ENCODE results near the gene NTHL1. TPM values are rescaled to one million over a fixed set of nuclear protein-coding genes. Genes with fewer than 3 reads are reported as not detected.

NTHL1 gene
- total RNA-seq, 1 experiment from 2014 or later: 93.3 TPM

GRCh38 chr16:2086812-2087747 lies 39.4 kb upstream of the NTHL1 start:
- H3K4me3 Mint-ChIP-seq: no peak overlapping the region
- CTCF ChIA-PET: interaction anchor here (0.7 to 1.8 kb wide), 3 partner anchors 54 to 71 kb away, joined by 3 to 7 read pairs (median 4); no protein-coding TSS in a partner anchor
- POLR2A ChIA-PET: no interaction called here
- H3K9me3 Mint-ChIP-seq: no peaks in the 10 kb centered on the region
- DNase-seq (ENCODE audit: low spot score): no peak
- H3K27me3 Mint-ChIP-seq (ENCODE audit: low read depth): no peaks in the 10 kb centered on the region
- H3K36me3 Mint-ChIP-seq: peaks cover 3% of the 10 kb centered on the region; the same call in 1 of the 2 replicates
- TF ChIP-seq NFYB (CRISPR knock-in tag; conservative IDR thresholded peaks at IDR 0.05; ENCODE audit: low read depth) (no peak), ZNF512 (CRISPR knock-in tag; IDR thresholded peaks at IDR 0.05; ENCODE audit: borderline replicate concordance) (no peak), ZNF281 (CRISPR knock-in tag; IDR thresholded peaks at IDR 0.05) (no peak), NR2C2 (CRISPR knock-in tag; IDR thresholded peaks at IDR 0.05) (no peak), AFF4 (CRISPR knock-in tag; IDR thresholded peaks at IDR 0.05; ENCODE audit: borderline replicate concordance) (no peak), ZNF532 (CRISPR knock-in tag; IDR thresholded peaks at IDR 0.05; ENCODE audit: borderline replicate concordance) (no peak), RORB (CRISPR knock-in tag; IDR thresholded peaks at IDR 0.05) (no peak), FOXP1 (CRISPR knock-in tag; IDR thresholded peaks at IDR 0.05; ENCODE audit: borderline replicate concordance) (no peak), GABPB1 (CRISPR knock-in tag; IDR thresholded peaks at IDR 0.05) (no peak), TEAD4 (CRISPR knock-in tag; IDR thresholded peaks at IDR 0.05) (no peak), ZNF263 (CRISPR knock-in tag; IDR thresholded peaks at IDR 0.05; ENCODE audit: low read depth) (no peak), ATF3 (CRISPR knock-in tag; conservative IDR thresholded peaks at IDR 0.05) (no peak), CREB1 (CRISPR knock-in tag; IDR thresholded peaks at IDR 0.05) (no peak)
- TF ChIP-seq, protein P1, sequence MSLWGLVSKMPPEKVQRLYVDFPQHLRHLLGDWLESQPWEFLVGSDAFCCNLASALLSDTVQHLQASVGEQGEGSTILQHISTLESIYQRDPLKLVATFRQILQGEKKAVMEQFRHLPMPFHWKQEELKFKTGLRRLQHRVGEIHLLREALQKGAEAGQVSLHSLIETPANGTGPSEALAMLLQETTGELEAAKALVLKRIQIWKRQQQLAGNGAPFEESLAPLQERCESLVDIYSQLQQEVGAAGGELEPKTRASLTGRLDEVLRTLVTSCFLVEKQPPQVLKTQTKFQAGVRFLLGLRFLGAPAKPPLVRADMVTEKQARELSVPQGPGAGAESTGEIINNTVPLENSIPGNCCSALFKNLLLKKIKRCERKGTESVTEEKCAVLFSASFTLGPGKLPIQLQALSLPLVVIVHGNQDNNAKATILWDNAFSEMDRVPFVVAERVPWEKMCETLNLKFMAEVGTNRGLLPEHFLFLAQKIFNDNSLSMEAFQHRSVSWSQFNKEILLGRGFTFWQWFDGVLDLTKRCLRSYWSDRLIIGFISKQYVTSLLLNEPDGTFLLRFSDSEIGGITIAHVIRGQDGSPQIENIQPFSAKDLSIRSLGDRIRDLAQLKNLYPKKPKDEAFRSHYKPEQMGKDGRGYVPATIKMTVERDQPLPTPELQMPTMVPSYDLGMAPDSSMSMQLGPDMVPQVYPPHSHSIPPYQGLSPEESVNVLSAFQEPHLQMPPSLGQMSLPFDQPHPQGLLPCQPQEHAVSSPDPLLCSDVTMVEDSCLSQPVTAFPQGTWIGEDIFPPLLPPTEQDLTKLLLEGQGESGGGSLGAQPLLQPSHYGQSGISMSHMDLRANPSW (CRISPR knock-in tag; conservative IDR thresholded peaks at IDR 0.05; ENCODE audit: low read depth): no peak
- no peak overlapping the region for H3K27ac Mint-ChIP-seq
- ATAC-seq: no peak
- H3K4me1 Mint-ChIP-seq: no peaks in the 10 kb centered on the region
